ENCODE measurements around the gene PPP1R27.
A peak's percentile ranks its signal among the peaks of the same experiment; 100 is the strongest.

Gene PPP1R27

GRCh38 chr17:81831563-81831956, 3.3 kb downstream of the PPP1R27 start:
- Histone ChIP-seq H3K4me3 (ENCODE audit: low read depth, low read length) (peak overlapping the region; percentile 93), H3K4me1 (ENCODE audit: control insufficient read depth, insufficient read depth, low read length, unreplicated experiment) (peaks cover 11% of the 10 kb centered on the region), H3K36me3 (ENCODE audit: insufficient read depth, low read length) (no peaks in the 10 kb centered on the region), H3K79me2 (ENCODE audit: control insufficient read depth, insufficient read depth, low read length, unreplicated experiment) (peaks cover 8% of the 10 kb centered on the region), H3K27ac (ENCODE audit: low read depth, low read length) (peak overlapping the region; percentile 67), H3K27me3 (ENCODE audit: insufficient read depth, low read length) (no peaks in the 10 kb centered on the region), H2AFZ (ENCODE audit: low read length, unreplicated experiment) (no peak overlapping the region)

GRCh38 chr17:81829858-81830257, 5.0 kb downstream of the PPP1R27 start:
- H3K36me3 ChIP-seq (ENCODE audit: insufficient read depth, low read length): no peaks in the 10 kb centered on the region
- H2AFZ ChIP-seq (ENCODE audit: low read length, unreplicated experiment): no peak overlapping the region
- no peak overlapping the region for H3K4me3 ChIP-seq (ENCODE audit: low read depth, low read length)
- H3K79me2 ChIP-seq (ENCODE audit: control insufficient read depth, insufficient read depth, low read length, unreplicated experiment): peaks cover 8% of the 10 kb centered on the region
- H3K27ac ChIP-seq (ENCODE audit: low read depth, low read length): no peak overlapping the region
- H3K4me1 ChIP-seq (ENCODE audit: control insufficient read depth, insufficient read depth, low read length, unreplicated experiment): peaks cover 11% of the 10 kb centered on the region
- H3K27me3 ChIP-seq (ENCODE audit: insufficient read depth, low read length): no peaks in the 10 kb centered on the region

DNA sequence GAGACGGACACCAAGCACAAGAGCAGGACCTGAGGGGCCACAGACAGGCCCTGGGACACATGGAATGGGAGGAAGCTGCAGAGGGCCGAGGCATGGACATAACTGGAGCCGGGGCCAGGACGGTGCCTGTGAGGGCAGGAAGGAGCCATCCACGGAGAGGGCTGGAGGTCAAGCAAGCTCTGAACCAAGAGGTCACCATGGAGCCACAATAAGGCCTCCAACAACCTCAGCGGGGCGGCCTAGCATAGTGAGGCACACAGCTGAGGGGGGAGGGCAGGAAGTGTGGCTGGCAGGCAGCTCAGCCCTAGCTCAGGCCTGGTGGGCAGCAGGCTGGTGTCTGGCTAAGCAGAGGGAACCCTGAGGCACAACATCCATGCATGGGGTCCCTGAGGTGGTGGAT, 6.2 kb downstream of the PPP1R27 start:
- H2AFZ ChIP-seq (ENCODE audit: low read length, unreplicated experiment): no peak overlapping the region
- H3K27ac ChIP-seq (ENCODE audit: low read depth, low read length): no peak overlapping the region
- no peaks in the 10 kb centered on the region for H3K36me3 ChIP-seq (ENCODE audit: insufficient read depth, low read length)
- peaks cover 5% of the 10 kb centered on the region for H3K79me2 ChIP-seq (ENCODE audit: control insufficient read depth, insufficient read depth, low read length, unreplicated experiment)
- H3K4me3 ChIP-seq (ENCODE audit: low read depth, low read length): no peak overlapping the region
- peaks cover 11% of the 10 kb centered on the region for H3K4me1 ChIP-seq (ENCODE audit: control insufficient read depth, insufficient read depth, low read length, unreplicated experiment)
- no peaks in the 10 kb centered on the region for H3K27me3 ChIP-seq (ENCODE audit: insufficient read depth, low read length)

- Histone ChIP-seq H3K4me1 (ENCODE audit: control insufficient read depth, insufficient read depth, low read length, unreplicated experiment) (no peaks in the 10 kb centered on the region), H3K79me2 (ENCODE audit: control insufficient read depth, insufficient read depth, low read length, unreplicated experiment) (peaks cover 2% of the 10 kb centered on the region), H3K4me3 (ENCODE audit: low read depth, low read length) (no peak overlapping the region), H3K27me3 (ENCODE audit: insufficient read depth, low read length) (no peaks in the 10 kb centered on the region), H2AFZ (ENCODE audit: low read length, unreplicated experiment) (no peak overlapping the region), H3K27ac (ENCODE audit: low read depth, low read length) (no peak overlapping the region), H3K36me3 (ENCODE audit: insufficient read depth, low read length) (no peaks in the 10 kb centered on the region)
Observed at GRCh38 chr17:81825841-81826466, 8.9 kb downstream of the PPP1R27 start.

DNA sequence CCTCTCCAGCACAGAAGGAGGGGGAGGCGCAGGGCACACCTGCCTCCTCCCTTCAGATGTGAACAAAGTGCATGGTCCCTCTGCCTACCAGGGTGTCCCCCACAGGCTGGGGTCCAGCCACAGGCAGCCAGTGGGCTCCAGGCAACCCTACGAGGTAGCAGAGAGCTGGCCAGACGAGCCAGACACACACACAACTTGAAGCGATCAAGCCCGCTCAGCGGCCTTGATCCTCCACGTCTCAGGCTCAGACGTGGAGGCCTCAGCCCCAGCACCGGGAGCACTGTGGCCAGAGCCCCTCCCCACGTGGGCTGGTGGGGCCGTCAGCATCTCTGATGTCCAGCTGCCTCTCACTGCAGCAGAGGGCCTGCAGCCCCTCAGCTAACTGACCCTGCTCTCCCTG, 10.3 kb downstream of the PPP1R27 start:
- Histone ChIP-seq H3K27ac (ENCODE audit: low read depth, low read length) (no peak overlapping the region), H2AFZ (ENCODE audit: low read length, unreplicated experiment) (no peak overlapping the region), H3K4me3 (ENCODE audit: low read depth, low read length) (no peak overlapping the region), H3K27me3 (ENCODE audit: insufficient read depth, low read length) (no peaks in the 10 kb centered on the region), H3K36me3 (ENCODE audit: insufficient read depth, low read length) (no peaks in the 10 kb centered on the region), H3K79me2 (ENCODE audit: control insufficient read depth, insufficient read depth, low read length, unreplicated experiment) (peaks cover 2% of the 10 kb centered on the region), H3K4me1 (ENCODE audit: control insufficient read depth, insufficient read depth, low read length, unreplicated experiment) (no peaks in the 10 kb centered on the region)

DNA sequence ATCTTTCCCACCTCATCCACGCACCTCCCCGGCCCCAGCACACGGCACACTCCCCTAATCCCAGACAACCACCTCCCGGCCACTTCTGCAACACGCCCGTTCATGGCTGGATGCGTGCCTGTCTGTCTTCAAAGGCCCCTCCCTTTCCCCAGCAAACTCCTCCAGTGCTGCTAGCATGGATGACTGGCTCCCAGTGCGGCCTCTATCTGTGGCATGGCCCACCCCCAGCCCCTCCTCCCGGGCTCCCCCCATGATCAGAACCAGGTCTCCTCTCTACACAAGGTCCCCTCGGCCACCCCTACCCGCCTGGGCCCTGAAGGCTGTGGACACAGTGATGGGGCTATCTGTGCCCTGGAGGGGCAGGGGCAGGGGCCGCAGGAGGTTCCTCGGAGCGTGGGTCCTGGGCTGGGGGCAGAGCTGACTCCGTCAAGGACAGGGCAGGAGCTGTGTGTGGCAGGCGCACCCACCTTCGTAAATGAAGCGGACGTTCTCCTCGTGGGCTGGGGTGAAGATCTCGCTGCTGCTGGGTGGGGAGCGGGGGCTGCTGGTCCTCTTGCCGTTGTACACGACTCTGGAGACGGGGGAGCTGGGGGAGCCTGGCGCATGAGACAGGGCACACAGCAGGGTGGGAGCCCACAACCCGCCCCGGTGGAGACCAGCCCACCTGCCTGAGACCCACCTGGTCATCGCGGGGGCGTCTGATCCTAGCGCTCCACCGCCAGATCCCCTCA, 10.9 kb downstream of the PPP1R27 start:
- no peak overlapping the region for H2AFZ ChIP-seq (ENCODE audit: low read length, unreplicated experiment)
- no peaks in the 10 kb centered on the region for H3K36me3 ChIP-seq (ENCODE audit: insufficient read depth, low read length)

DNA sequence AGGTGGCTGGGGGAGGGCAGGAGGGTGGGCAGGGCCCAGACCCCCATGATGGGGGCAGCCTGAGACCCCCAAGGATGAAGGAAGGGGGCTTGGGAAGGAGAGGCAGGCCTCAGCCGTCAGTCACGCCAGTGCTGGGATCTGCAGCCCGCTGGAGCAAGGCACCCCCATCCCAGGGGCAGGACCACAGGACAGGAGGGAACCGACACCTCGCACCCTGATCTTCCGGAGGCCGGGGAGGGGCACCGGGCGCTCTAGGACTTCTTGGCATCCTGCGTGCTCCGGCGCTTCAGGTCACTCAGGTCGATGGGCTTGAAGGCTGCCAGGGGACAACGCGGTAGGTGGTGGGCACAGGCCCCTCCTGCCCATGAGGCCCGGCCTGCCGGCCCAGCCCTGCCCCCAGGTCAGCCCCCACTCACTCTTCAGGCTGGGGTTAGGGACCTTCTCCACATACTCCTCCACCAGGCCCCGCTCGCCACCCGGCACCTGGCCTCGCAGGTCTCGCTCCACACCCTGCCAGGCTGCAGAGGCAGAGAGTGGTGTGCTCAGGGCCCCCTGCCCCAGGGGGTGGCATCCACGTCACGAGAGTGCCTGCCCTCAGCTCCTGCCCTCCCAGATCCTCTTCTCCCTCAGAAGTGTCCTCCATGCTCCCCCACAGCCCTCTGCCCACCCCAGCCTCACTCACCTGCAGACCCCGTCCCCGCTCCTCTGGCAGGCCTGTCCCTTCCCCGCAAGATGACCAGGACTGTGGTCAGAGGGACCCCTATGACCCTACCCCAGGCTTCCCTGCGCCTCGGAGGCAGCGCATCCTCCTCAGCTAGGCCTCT, 11.6 kb downstream of the PPP1R27 start:
- Histone ChIP-seq H3K4me1 (ENCODE audit: control insufficient read depth, insufficient read depth, low read length, unreplicated experiment) (no peaks in the 10 kb centered on the region), H3K79me2 (ENCODE audit: control insufficient read depth, insufficient read depth, low read length, unreplicated experiment) (no peaks in the 10 kb centered on the region), H3K27ac (ENCODE audit: low read depth, low read length) (no peak overlapping the region), H2AFZ (ENCODE audit: low read length, unreplicated experiment) (no peak overlapping the region), H3K36me3 (ENCODE audit: insufficient read depth, low read length) (no peaks in the 10 kb centered on the region), H3K27me3 (ENCODE audit: insufficient read depth, low read length) (no peaks in the 10 kb centered on the region), H3K4me3 (ENCODE audit: low read depth, low read length) (no peak overlapping the region)

More for the DNA sequence above, 10.9 kb downstream of the PPP1R27 start:
- no peak overlapping the region for H3K4me3 ChIP-seq (ENCODE audit: low read depth, low read length)
- H3K27me3 ChIP-seq (ENCODE audit: insufficient read depth, low read length): no peaks in the 10 kb centered on the region
- H3K4me1 ChIP-seq (ENCODE audit: control insufficient read depth, insufficient read depth, low read length, unreplicated experiment): no peaks in the 10 kb centered on the region
- H3K27ac ChIP-seq (ENCODE audit: low read depth, low read length): no peak overlapping the region
- no peaks in the 10 kb centered on the region for H3K79me2 ChIP-seq (ENCODE audit: control insufficient read depth, insufficient read depth, low read length, unreplicated experiment)

DNA sequence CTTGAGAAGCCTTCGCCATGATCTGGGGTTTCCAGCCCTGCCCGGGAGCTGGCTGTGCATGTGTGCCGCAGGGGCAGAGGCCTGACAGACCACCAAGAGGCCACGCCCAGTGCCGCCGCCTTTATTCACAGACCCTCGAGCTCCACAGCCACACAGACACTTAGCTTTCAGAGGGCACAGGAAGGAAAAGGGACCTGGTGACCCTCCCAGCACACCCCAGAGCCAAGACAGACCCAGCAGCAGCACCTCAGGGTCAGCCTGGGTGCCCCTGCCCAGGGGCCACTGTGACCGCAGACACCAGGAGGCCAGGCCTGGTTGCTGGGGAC, 12.6 kb downstream of the PPP1R27 start:
- Histone ChIP-seq H3K27me3 (ENCODE audit: insufficient read depth, low read length) (no peaks in the 10 kb centered on the region), H3K4me1 (ENCODE audit: control insufficient read depth, insufficient read depth, low read length, unreplicated experiment) (no peaks in the 10 kb centered on the region), H3K36me3 (ENCODE audit: insufficient read depth, low read length) (no peaks in the 10 kb centered on the region), H2AFZ (ENCODE audit: low read length, unreplicated experiment) (no peak overlapping the region), H3K4me3 (ENCODE audit: low read depth, low read length) (no peak overlapping the region), H3K27ac (ENCODE audit: low read depth, low read length) (no peak overlapping the region), H3K79me2 (ENCODE audit: control insufficient read depth, insufficient read depth, low read length, unreplicated experiment) (no peaks in the 10 kb centered on the region)

GRCh38 chr17:81821603-81822311, 13.1 kb downstream of the PPP1R27 start:
- Histone ChIP-seq H3K4me3 (ENCODE audit: low read depth, low read length) (no peak overlapping the region), H3K27me3 (ENCODE audit: insufficient read depth, low read length) (no peaks in the 10 kb centered on the region), H3K36me3 (ENCODE audit: insufficient read depth, low read length) (no peaks in the 10 kb centered on the region), H2AFZ (ENCODE audit: low read length, unreplicated experiment) (no peak overlapping the region), H3K27ac (ENCODE audit: low read depth, low read length) (no peak overlapping the region), H3K4me1 (ENCODE audit: control insufficient read depth, insufficient read depth, low read length, unreplicated experiment) (no peaks in the 10 kb centered on the region), H3K79me2 (ENCODE audit: control insufficient read depth, insufficient read depth, low read length, unreplicated experiment) (no peaks in the 10 kb centered on the region)

GRCh38 chr17:81821147-81821546, 13.7 kb downstream of the PPP1R27 start:
- Histone ChIP-seq H3K36me3 (ENCODE audit: insufficient read depth, low read length) (no peaks in the 10 kb centered on the region), H2AFZ (ENCODE audit: low read length, unreplicated experiment) (no peak overlapping the region), H3K27me3 (ENCODE audit: insufficient read depth, low read length) (no peaks in the 10 kb centered on the region), H3K79me2 (ENCODE audit: control insufficient read depth, insufficient read depth, low read length, unreplicated experiment) (no peaks in the 10 kb centered on the region), H3K4me1 (ENCODE audit: control insufficient read depth, insufficient read depth, low read length, unreplicated experiment) (no peaks in the 10 kb centered on the region), H3K4me3 (ENCODE audit: low read depth, low read length) (no peak overlapping the region), H3K27ac (ENCODE audit: low read depth, low read length) (no peak overlapping the region)

Data from ACC112 (cell line).